ENCODE measurements around the gene SYT12. TPM values are rescaled to one million over a fixed set of nuclear protein-coding genes. Genes with fewer than 3 reads are reported as not detected.

Gene SYT12
- total and polyA plus RNA-seq, 8 donors: 0.06 to 0.61 (median 0.11) TPM; not detected in 1

- ATAC-seq (peak; percentile 78), DNase-seq (peak in 3 of 4 donors; percentile 56 to 90 (median 58))
- Histone ChIP-seq H3K4me3 (peak within 1 kb of the TSS; percentile 46 to 52), H3K27ac (peak within 1 kb of the TSS; percentile 6 to 67), H3K4me1 (peaks cover 13 to 18% of the 10 kb centered on the region in 2 donors), H3K27me3 (peaks cover 0 to 33% of the 10 kb centered on the region in 2 donors), H3K9me3 (no peaks in the 10 kb centered on the region), H3K36me3 (no peaks in the 10 kb centered on the region)
- no peak for TF ChIP-seq CTCF (IDR thresholded peaks at IDR 0.05)
- intact Hi-C loops (cut with DNase I): no loop called here
Measured at GRCh38 chr11:67056267-67057204, 33.6 kb downstream of the SYT12 start, which contains the start of gene RHOD. TSS of gene RHOD (plus strand) at chr11:67056847. CDS start at chr11:67056903, 56 bp downstream.

GRCh38 chr11:67057205-67057672 lies 34.3 kb downstream of the SYT12 start:
- H3K4me1 ChIP-seq: peaks cover 13 to 18% of the 10 kb centered on the region in 2 donors
- H3K27me3 ChIP-seq: peaks cover 0 to 33% of the 10 kb centered on the region in 2 donors
- no peaks in the 10 kb centered on the region for H3K9me3 ChIP-seq
- intact Hi-C loops (cut with DNase I): no loop called here
- H3K36me3 ChIP-seq: no peaks in the 10 kb centered on the region
- peak overlapping the region; percentile 46 to 52 for H3K4me3 ChIP-seq
- DNase-seq: no peak
- H3K27ac ChIP-seq: peak overlapping the region; percentile 6 to 67
- ATAC-seq: peak; percentile 1
- TF ChIP-seq CTCF (IDR thresholded peaks at IDR 0.05): no peak

- intact Hi-C loops (cut with DNase I): no loop called here
- DNase-seq: no peak
- no peak for TF ChIP-seq CTCF (IDR thresholded peaks at IDR 0.05)
- peaks cover 13 to 18% of the 10 kb centered on the region in 2 donors for H3K4me1 ChIP-seq
- H3K27ac ChIP-seq: no peak overlapping the region
- no peak for ATAC-seq
- no peaks in the 10 kb centered on the region for H3K36me3 ChIP-seq
- peaks cover 0 to 33% of the 10 kb centered on the region in 2 donors for H3K27me3 ChIP-seq
- H3K9me3 ChIP-seq: no peaks in the 10 kb centered on the region
- no peak overlapping the region for H3K4me3 ChIP-seq
Measured at GRCh38 chr11:67058506-67058905, 35.6 kb downstream of the SYT12 start.

- Histone ChIP-seq H3K27ac (no peak overlapping the region), H3K9me3 (no peaks in the 10 kb centered on the region), H3K27me3 (peaks cover 0 to 33% of the 10 kb centered on the region in 2 donors), H3K36me3 (no peaks in the 10 kb centered on the region), H3K4me1 (peaks cover 13 to 18% of the 10 kb centered on the region in 2 donors), H3K4me3 (no peak overlapping the region)
- ATAC-seq (no peak), DNase-seq (no peak)
- TF ChIP-seq CTCF (IDR thresholded peaks at IDR 0.05): no peak
- intact Hi-C loops (cut with DNase I): no loop called here
Measured at GRCh38 chr11:67059671-67060070, 36.7 kb downstream of the SYT12 start.

GRCh38 chr11:67060111-67060522 lies 37.2 kb downstream of the SYT12 start:
- intact Hi-C loops (cut with DNase I): no loop called here
- TF ChIP-seq CTCF (IDR thresholded peaks at IDR 0.05): no peak
- Histone ChIP-seq H3K4me1 (peaks cover 13 to 17% of the 10 kb centered on the region in 2 donors), H3K4me3 (no peak overlapping the region), H3K27ac (no peak overlapping the region), H3K36me3 (no peaks in the 10 kb centered on the region), H3K27me3 (peaks cover 0 to 31% of the 10 kb centered on the region in 2 donors), H3K9me3 (no peaks in the 10 kb centered on the region)
- no peak for ATAC-seq
- DNase-seq: no peak

Measured in left lung (tissue), 10 donors.